GM12878 (cell line): ENCODE data around the gene OR4C45. TPM values are rescaled to one million over a fixed set of nuclear protein-coding genes. Genes with fewer than 3 reads are reported as not detected.

ENCODE experiments used
- ATAC-seq: fragments of 200-7000 bp; cut with Tn5 transposase; 3 replicates; pipeline ENCODE4 v1.9.1; 2020; ENCODE audit warnings: mild to moderate bottlenecking, moderate library complexity
- Bru-seq: library from RNA; stranded (reverse); fragments of 400-500 nt; gene quantifications from one replicate; lab custom pipeline; 2021; lab: Mats Ljungman, UMichigan
- BruChase-seq, 2 experiments: library from RNA; stranded (reverse); fragments of 400-500 nt; gene quantifications; one replicate each; lab custom pipeline; 2021; lab: Mats Ljungman, UMichigan
- BruUV-seq: library from RNA; stranded (reverse); fragments of 400-500 nt; replicated peaks from 2 replicates; lab custom pipeline; 2021; lab: Mats Ljungman, UMichigan
- CTCF ChIA-PET: fragments of 300-600 bp; sonication (Branson Sonifier 250); formaldehyde crosslinking; extraction: SDS; loops from one replicate; lab custom pipeline; 2021; ENCODE audit warnings: inconsistent platforms; lab: Yijun Ruan, JAX
- POLR2A ChIA-PET: fragments of 350-600 bp; formaldehyde crosslinking; extraction: SDS; loops from one replicate; lab custom pipeline; 2021; ENCODE audit warnings: inconsistent platforms; lab: Charles Lee
- RAD21 ChIA-PET: fragments of 300-600 bp; sonication (Branson Sonifier 250); formaldehyde crosslinking; loops from one replicate; lab custom pipeline; 2023; ENCODE audit warnings: antibody characterized with exemption; ENCODE audit not compliant: unreplicated experiment; lab: Charles Lee
- SMC1A ChIA-PET: fragments of 300-600 bp; sonication (Branson Sonifier 250); formaldehyde crosslinking; loops from one replicate; lab custom pipeline; 2023; ENCODE audit not compliant: unreplicated experiment, uncharacterized antibody; lab: Charles Lee
- DNase-seq: peaks from one replicate; pipeline ENCODE4 v3.0.0-alpha.2; 2011; ENCODE audit warnings: low read depth, low spot score
- FAIRE-seq: peaks from 3 replicates; lab custom pipeline; 2011; peaks lifted over from hg19 to GRCh38; lab: Jason Lieb, UNC
- H2AFZ ChIP-seq: 2 replicates; pipeline ENCODE4 v1.6.0; 2011; ENCODE audit warnings: low read depth, low read length, control low read depth; ENCODE audit not compliant: control insufficient read depth
- H3K27ac ChIP-seq: 2 replicates; pipeline ENCODE4 v1.5.1; 2011; ENCODE audit warnings: control low read depth; ENCODE audit not compliant: control insufficient read depth, insufficient read depth
- H3K27me3 ChIP-seq, 2 experiments: replicated peaks in 1 of 2; 2 replicates each; pipeline versions ENCODE4 v1.6.0 to v1.6.1; 2011; ENCODE audit warnings: low read length in 1 of 2; ENCODE audit not compliant: control insufficient read depth in 2 of 2, insufficient read depth in 2 of 2
- H3K36me3 ChIP-seq, 2 experiments: 2 replicates each; pipeline ENCODE4 v1.5.1; 2011; ENCODE audit warnings: low read length in 1 of 2; ENCODE audit not compliant: control insufficient read depth in 2 of 2, insufficient read depth in 2 of 2
- H3K4me1 ChIP-seq: 2 replicates; pipeline ENCODE4 v1.6.1; 2011; ENCODE audit warnings: mild to moderate bottlenecking, low read length, moderate library complexity, mixed read lengths; ENCODE audit not compliant: control insufficient read depth, insufficient read depth
- H3K4me2 ChIP-seq: 2 replicates; pipeline ENCODE4 v1.6.0; 2011; ENCODE audit warnings: control low read depth; ENCODE audit not compliant: control insufficient read depth, insufficient read depth
- H3K4me3 ChIP-seq: fragments of 200-600 bp; sonication (generic); 2 replicates; pipeline ENCODE4 v1.5.1; 2016
- H3K79me2 ChIP-seq: 2 replicates; pipeline ENCODE4 v1.6.0; 2011; ENCODE audit warnings: low read length; ENCODE audit not compliant: control insufficient read depth, insufficient read depth
- H3K9ac ChIP-seq: 2 replicates; pipeline ENCODE4 v1.8.0; 2011; ENCODE audit warnings: low read length, control low read depth, mixed read lengths; ENCODE audit not compliant: control insufficient read depth, insufficient read depth
- H3K9me3 ChIP-seq: replicated peaks from 3 replicates; pipeline ENCODE4 v1.5.1; 2011; ENCODE audit warnings: mild to moderate bottlenecking, low read length; ENCODE audit not compliant: control insufficient read depth, insufficient read depth
- H4K20me1 ChIP-seq: 2 replicates; pipeline ENCODE4 v1.6.0; 2011; ENCODE audit not compliant: control insufficient read depth, insufficient read depth
- BMI1 ChIP-seq: fragments of 450-650 bp; IDR thresholded peaks from 2 replicates; pipeline ENCODE4 v1.6.1; 2016; ENCODE audit warnings: mild to moderate bottlenecking, moderate library complexity, borderline replicate concordance
- DPF2 ChIP-seq: fragments of 450-650 bp; IDR thresholded peaks from 2 replicates; pipeline ENCODE4 v1.6.1; 2017; ENCODE audit warnings: mild to moderate bottlenecking
- FOXK2 ChIP-seq: fragments of 450-650 bp; IDR thresholded peaks from 2 replicates; pipeline ENCODE4 v1.6.1; 2017; ENCODE audit warnings: mild to moderate bottlenecking, moderate library complexity
- JUNB ChIP-seq: IDR thresholded peaks from 2 replicates; pipeline ENCODE4 v1.6.1; 2016; ENCODE audit warnings: antibody characterized with exemption, mild to moderate bottlenecking
- NFIC ChIP-seq: IDR thresholded peaks from 2 replicates; pipeline ENCODE4 v1.6.1; 2012; ENCODE audit warnings: low read depth, mild to moderate bottlenecking, inconsistent platforms, low read length, moderate library complexity
- RAD51 ChIP-seq: fragments of 450-650 bp; IDR thresholded peaks from 2 replicates; pipeline ENCODE4 v1.6.1; 2016; ENCODE audit warnings: moderate library complexity, mild to moderate bottlenecking, inconsistent platforms
- in situ Hi-C: fragments of 300-500 bp; cut with MboI; formaldehyde crosslinking; loops from 9 replicates; pipeline ENCODE4 v1.14.3; 2018; ENCODE audit warnings: mixed read lengths
- intact Hi-C: fragments of 100-400 bp; cut with micrococcal nuclease; formaldehyde crosslinking; loops from one replicate; pipeline ENCODE4 v1.14.2; 2022; ENCODE audit not compliant: unreplicated experiment
- long read RNA-seq, 2 experiments: library from polyadenylated mRNA; unstranded; transcript quantifications; one replicate each; pipeline ENCODE4 v2.0.0, GENCODE V29; 2019 to 2020
- polyA minus RNA-seq, 3 experiments: library from RNA; depleted of rRNA, polyadenylated mRNA; stranded (reverse); fragments of >200 nt; gene quantifications; 2 replicates each; pipeline ENCODE4 v1.2.3, GENCODE V29; 2011
- polyA plus RNA-seq, 11 experiments: library from polyadenylated mRNA; depleted of rRNA in 4 of 11; unstranded in 6 of 11; stranded (reverse) in 5 of 11; fragments of >200 nt; fragmentation: Nextera tagmentation in 4 of 11; fragmentation: Illumina TruSeq in 1 of 11; extraction: Ambion mirVana in 4 of 11; extraction: Trizol in 1 of 11; gene quantifications; 1 replicate in 1 of 11; 2 replicates in 10 of 11; pipeline versions ENCODE4 v1.2.1 to v1.2.3, GENCODE V29; 2011 to 2016; ENCODE audit warnings: inconsistent platforms in 2 of 11, missing spikeins in 2 of 11, low read depth in 1 of 11
- total RNA-seq, 4 experiments: library from RNA; depleted of rRNA in 3 of 4; stranded (reverse); fragments of >200 nt in 3 of 4; fragmentation: Illumina TruSeq in 1 of 4; extraction: Trizol in 1 of 4; gene quantifications; 2 replicates each; pipeline versions ENCODE4 v1.2.1 to v1.2.3, GENCODE V29; 2013 to 2021

Gene OR4C45
- total RNA-seq (2013; cell fraction: nucleolus; rRNA removed), result not detected in 2 replicates
- total RNA-seq (2014; rRNA removed), result not detected in 2 replicates
- not detected in 2 replicates for total RNA-seq (2014; rRNA removed; fragmentation: Illumina TruSeq; extraction: Trizol)
- not detected in 2 replicates for total RNA-seq (2021)
- polyA plus RNA-seq (2011; ENCODE audit: low read depth), result not detected
- not detected in 2 replicates for polyA plus RNA-seq (2011; rRNA removed)
- not detected in 2 replicates for polyA plus RNA-seq (2011; cell fraction: cytosol; rRNA removed)
- polyA plus RNA-seq (2011; cell fraction: nucleus; rRNA removed), result not detected in 2 replicates
- polyA plus RNA-seq (2012), result not detected in 2 replicates
- polyA plus RNA-seq (2014; fragmentation: Illumina TruSeq; extraction: Trizol), result not detected in 2 replicates
- polyA plus RNA-seq (2014; fragmentation: Nextera tagmentation; extraction: Ambion mirVana), result not detected
- polyA plus RNA-seq (2014; rRNA removed), result not detected in 2 replicates
- polyA plus RNA-seq (2016; fragmentation: Nextera tagmentation; extraction: Ambion mirVana), result not detected
- not detected in 2 replicates for polyA minus RNA-seq (2011; rRNA and poly(A)+ RNA removed)
- polyA minus RNA-seq (2011; cell fraction: cytosol; rRNA and poly(A)+ RNA removed), result not detected in 2 replicates
- polyA minus RNA-seq (2011; cell fraction: nucleus; rRNA and poly(A)+ RNA removed), result not detected in 2 replicates
- Bru-seq, nascent RNA, result not detected
- BruChase-seq, experiment 1, labeled RNA remaining after a 6-hour chase, result not detected
- not detected for BruChase-seq, experiment 2, labeled RNA remaining after a 2-hour chase
- long read RNA-seq, experiment 1, result 0 reads
- long read RNA-seq, experiment 2, result 0 reads

DNA sequence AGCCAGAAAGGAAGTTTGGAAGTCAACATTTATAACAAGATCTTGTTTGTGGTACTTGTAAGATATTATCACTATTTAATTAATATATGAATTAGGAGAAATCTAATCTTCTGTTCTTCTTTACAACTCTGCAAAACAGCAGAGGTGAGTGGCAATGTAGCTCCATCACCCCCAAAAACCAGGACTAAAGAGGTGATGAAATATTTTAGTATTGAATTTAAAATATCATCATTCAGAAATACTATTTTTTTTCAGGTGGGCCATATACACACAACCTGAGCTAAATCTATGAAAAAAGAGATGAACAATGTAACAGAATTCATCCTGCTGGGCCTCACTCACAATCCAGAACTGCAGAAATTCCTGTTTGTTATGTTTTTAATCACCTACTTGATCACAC is at the start of gene OR4C45:
Gene OR4C45, plus strand, starts transcription at position 301 of the 400 bp plus-strand sequence.
- Histone ChIP-seq H3K4me1 (no peaks in the 10 kb centered on the region), H3K36me3 (no peaks in the 10 kb centered on the region), H3K9me3 (no peaks in the 10 kb centered on the region; the same call in 2 of the 3 replicates), H3K27ac (no peak within 1 kb of the TSS), H3K27me3 (no peaks in the 10 kb centered on the region), H3K4me2 (no peak within 1 kb of the TSS), H4K20me1 (no peaks in the 10 kb centered on the region), H2AFZ (no peak within 1 kb of the TSS), H3K9ac (no peak within 1 kb of the TSS), H3K4me3 (no peak within 1 kb of the TSS), H3K79me2 (no peaks in the 10 kb centered on the region)
- no peak for ATAC-seq
- DNase-seq, result no peak
- BruUV-seq, result no TSS peak
- ChIA-PET CTCF (no interaction called here), POLR2A (no interaction called here), RAD21 (no interaction called here), SMC1A (no interaction called here)
- no peak for FAIRE-seq
- TF ChIP-seq JUNB (no peak), BMI1 (no peak), DPF2 (no peak), NFIC (no peak), FOXK2 (no peak), RAD51 (no peak)
- intact Hi-C loops (no loop called here), in situ Hi-C loops (no loop called here)
